Neural progenitor cell (in vitro differentiated cells): ENCODE data around the gene IRGC. TPM values are rescaled to one million over a fixed set of nuclear protein-coding genes. Genes with fewer than 3 reads are reported as not detected.

Experiments
- DNase-seq: peaks from one replicate; pipeline ENCODE4 v3.0.0-alpha.2; 2016; ENCODE audit warnings: low spot score
- H2AFZ ChIP-seq: fragments of 200-600 bp; sonication (generic); replicated peaks from 2 replicates; pipeline ENCODE4 v1.6.1; 2016; ENCODE audit warnings: antibody characterized with exemption
- H3F3A ChIP-seq: fragments of 200-600 bp; sonication (generic); 2 replicates; pipeline ENCODE4 v1.6.1; 2016; ENCODE audit warnings: antibody characterized with exemption, low read depth
- H3K27ac ChIP-seq: fragments of 200-600 bp; sonication (generic); 2 replicates; pipeline ENCODE4 v1.5.1; 2016; ENCODE audit warnings: mild to moderate bottlenecking
- H3K27me3 ChIP-seq: fragments of 200-600 bp; sonication (generic); 2 replicates; pipeline ENCODE4 v1.6.1; 2016; ENCODE audit warnings: mild to moderate bottlenecking, moderate library complexity
- H3K36me3 ChIP-seq: fragments of 200-600 bp; sonication (generic); 2 replicates; pipeline ENCODE4 v1.5.1; 2016
- H3K4me1 ChIP-seq: fragments of 200-600 bp; sonication (generic); 2 replicates; pipeline ENCODE4 v1.6.1; 2016; ENCODE audit warnings: mixed run types
- H3K4me2 ChIP-seq: fragments of 200-600 bp; sonication (generic); 2 replicates; pipeline ENCODE4 v1.6.1; 2016
- H3K4me3 ChIP-seq: fragments of 200-600 bp; sonication (generic); 2 replicates; pipeline ENCODE4 v1.5.1; 2016
- H3K79me2 ChIP-seq: fragments of 200-600 bp; sonication (generic); 2 replicates; pipeline ENCODE4 v1.6.1; 2016; ENCODE audit warnings: low read depth
- H3K9ac ChIP-seq: fragments of 200-600 bp; sonication (generic); 2 replicates; pipeline ENCODE4 v1.6.1; 2016
- H3K9me3 ChIP-seq: fragments of 200-600 bp; sonication (generic); 2 replicates; pipeline ENCODE4 v1.5.1; 2016; ENCODE audit warnings: low read depth
- H4K20me1 ChIP-seq: fragments of 200-600 bp; sonication (generic); 2 replicates; pipeline ENCODE4 v1.6.1; 2016; ENCODE audit warnings: low read depth
- H3K27ac Mint-ChIP-seq: 3 replicates; pipeline ENCODE4 v1.8.0; 2021; ENCODE audit warnings: mixed read lengths
- H3K27me3 Mint-ChIP-seq: 2 replicates; pipeline ENCODE4 v1.8.0; 2022; ENCODE audit warnings: low read depth, mild to moderate bottlenecking, inconsistent platforms, moderate library complexity, mixed read lengths; ENCODE audit not compliant: insufficient read depth
- H3K36me3 Mint-ChIP-seq: 3 replicates; pipeline ENCODE4 v1.8.0; 2021; ENCODE audit warnings: mixed read lengths
- H3K4me1 Mint-ChIP-seq: 3 replicates; pipeline ENCODE4 v1.8.0; 2021; ENCODE audit warnings: mixed read lengths
- H3K4me3 Mint-ChIP-seq: 3 replicates; pipeline ENCODE4 v1.8.0; 2021; ENCODE audit warnings: mild to moderate bottlenecking, moderate library complexity, mixed read lengths
- H3K9me3 Mint-ChIP-seq: 3 replicates; pipeline ENCODE4 v1.8.0; 2020; ENCODE audit warnings: mixed read lengths
- EZH2 ChIP-seq: fragments of 200-600 bp; sonication (generic); IDR thresholded peaks from 2 replicates; pipeline ENCODE4 v1.6.1; 2017; ENCODE audit warnings: antibody characterized with exemption, mild to moderate bottlenecking, moderate library complexity
- EZH2phosphoT487 ChIP-seq: fragments of 200-600 bp; sonication (generic); IDR thresholded peaks from 2 replicates; pipeline ENCODE4 v1.6.1; 2017; ENCODE audit warnings: antibody characterized with exemption
- total RNA-seq: library from RNA; depleted of rRNA; stranded (reverse); fragments of >200 nt; gene quantifications from 2 replicates; pipeline ENCODE4 v1.2.3, GENCODE V29; 2015; ENCODE audit warnings: low replicate concordance
- TF ChIP-seq, protein P1 (sequence below): fragments of 200-600 bp; sonication (generic); IDR thresholded peaks from 2 replicates; pipeline ENCODE4 v1.5.1; 2017; ENCODE audit warnings: antibody characterized with exemption, mild to moderate bottlenecking

Gene IRGC
- total RNA-seq, 1 donor from 2014 or later = not detected

DNA sequence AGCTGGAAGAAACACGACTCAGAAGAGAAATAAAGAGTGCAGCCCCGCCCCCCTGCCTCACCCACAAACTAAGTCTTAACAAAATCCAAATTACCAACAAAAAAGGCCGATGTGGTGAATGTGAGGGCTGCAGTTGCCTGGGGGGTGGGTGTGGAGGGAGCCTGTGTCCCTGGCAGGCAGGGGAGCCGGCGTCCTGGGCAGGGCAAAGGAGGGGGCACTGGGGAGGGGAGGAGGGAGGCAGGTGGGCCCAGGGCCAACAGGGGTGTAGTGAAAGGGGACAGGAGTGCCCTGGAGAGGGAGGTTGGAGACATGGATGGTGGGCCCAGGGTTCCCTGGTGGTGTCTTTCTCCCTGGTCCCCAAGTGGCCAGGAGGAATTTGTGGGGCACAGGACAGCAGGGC lies 4.0 kb downstream of the IRGC start:
- no peak for DNase-seq
- no peak overlapping the region for H2AFZ ChIP-seq
- Mint-ChIP-seq H3K9me3 (no peaks in the 10 kb centered on the region), H3K27ac (no peak overlapping the region), H3K27me3 (peaks cover 4% of the 10 kb centered on the region), H3K4me1 (peaks cover 5% of the 10 kb centered on the region), H3K36me3 (no peaks in the 10 kb centered on the region), H3K4me3 (no peak overlapping the region)
- H3K27ac ChIP-seq = no peak overlapping the region
- H3K9ac ChIP-seq = no peak overlapping the region
- no peaks in the 10 kb centered on the region for H3K9me3 ChIP-seq
- no peak overlapping the region for H3K4me2 ChIP-seq
- no peaks in the 10 kb centered on the region for H3K79me2 ChIP-seq
- H3K4me1 ChIP-seq = peaks cover 4% of the 10 kb centered on the region
- no peaks in the 10 kb centered on the region for H3F3A ChIP-seq
- H3K4me3 ChIP-seq = no peak overlapping the region
- H3K36me3 ChIP-seq = no peaks in the 10 kb centered on the region
- H3K27me3 ChIP-seq = no peaks in the 10 kb centered on the region
- H4K20me1 ChIP-seq = no peaks in the 10 kb centered on the region
- no peak for TF ChIP-seq EZH2phosphoT487
- no peak for TF ChIP-seq EZH2
- TF ChIP-seq, protein P1, sequence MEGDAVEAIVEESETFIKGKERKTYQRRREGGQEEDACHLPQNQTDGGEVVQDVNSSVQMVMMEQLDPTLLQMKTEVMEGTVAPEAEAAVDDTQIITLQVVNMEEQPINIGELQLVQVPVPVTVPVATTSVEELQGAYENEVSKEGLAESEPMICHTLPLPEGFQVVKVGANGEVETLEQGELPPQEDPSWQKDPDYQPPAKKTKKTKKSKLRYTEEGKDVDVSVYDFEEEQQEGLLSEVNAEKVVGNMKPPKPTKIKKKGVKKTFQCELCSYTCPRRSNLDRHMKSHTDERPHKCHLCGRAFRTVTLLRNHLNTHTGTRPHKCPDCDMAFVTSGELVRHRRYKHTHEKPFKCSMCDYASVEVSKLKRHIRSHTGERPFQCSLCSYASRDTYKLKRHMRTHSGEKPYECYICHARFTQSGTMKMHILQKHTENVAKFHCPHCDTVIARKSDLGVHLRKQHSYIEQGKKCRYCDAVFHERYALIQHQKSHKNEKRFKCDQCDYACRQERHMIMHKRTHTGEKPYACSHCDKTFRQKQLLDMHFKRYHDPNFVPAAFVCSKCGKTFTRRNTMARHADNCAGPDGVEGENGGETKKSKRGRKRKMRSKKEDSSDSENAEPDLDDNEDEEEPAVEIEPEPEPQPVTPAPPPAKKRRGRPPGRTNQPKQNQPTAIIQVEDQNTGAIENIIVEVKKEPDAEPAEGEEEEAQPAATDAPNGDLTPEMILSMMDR = no peak

DNA sequence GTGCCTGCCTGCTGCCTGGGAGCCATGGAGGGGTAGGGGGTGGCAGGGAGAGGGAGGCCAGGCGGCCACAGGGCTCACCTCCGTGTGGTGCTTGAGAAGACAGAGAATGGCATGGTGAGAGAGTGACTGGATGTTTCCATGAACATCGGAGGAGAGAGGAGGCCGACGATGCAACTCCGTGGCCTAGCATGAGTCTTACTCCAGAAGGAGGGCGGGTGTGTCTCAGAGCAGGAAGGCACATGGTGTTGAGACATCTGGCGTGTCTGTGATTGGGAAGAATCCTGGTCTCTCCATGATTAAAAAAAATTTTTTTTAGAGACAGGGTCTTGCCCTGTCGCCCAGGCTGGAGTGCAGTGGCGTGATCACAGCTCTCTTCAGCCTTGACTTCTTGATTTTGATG lies 5.1 kb downstream of the IRGC start:
- no peak overlapping the region for H3K4me3 ChIP-seq
- Mint-ChIP-seq H3K27me3 (peaks cover 4% of the 10 kb centered on the region), H3K4me1 (peaks cover under 1% of the 10 kb centered on the region), H3K4me3 (no peak overlapping the region), H3K36me3 (no peaks in the 10 kb centered on the region), H3K9me3 (no peaks in the 10 kb centered on the region), H3K27ac (no peak overlapping the region)
- TF ChIP-seq EZH2phosphoT487 (no peak), EZH2 (no peak)
- TF ChIP-seq, protein P1 = no peak
- H3K9me3 ChIP-seq = no peaks in the 10 kb centered on the region
- H3F3A ChIP-seq = no peaks in the 10 kb centered on the region
- no peaks in the 10 kb centered on the region for H3K27me3 ChIP-seq
- no peak overlapping the region for H3K4me2 ChIP-seq
- H4K20me1 ChIP-seq = no peaks in the 10 kb centered on the region
- H3K27ac ChIP-seq = no peak overlapping the region
- no peak overlapping the region for H2AFZ ChIP-seq
- no peak for DNase-seq
- H3K4me1 ChIP-seq = peaks cover 4% of the 10 kb centered on the region
- no peaks in the 10 kb centered on the region for H3K79me2 ChIP-seq
- no peaks in the 10 kb centered on the region for H3K36me3 ChIP-seq
- H3K9ac ChIP-seq = no peak overlapping the region

DNA sequence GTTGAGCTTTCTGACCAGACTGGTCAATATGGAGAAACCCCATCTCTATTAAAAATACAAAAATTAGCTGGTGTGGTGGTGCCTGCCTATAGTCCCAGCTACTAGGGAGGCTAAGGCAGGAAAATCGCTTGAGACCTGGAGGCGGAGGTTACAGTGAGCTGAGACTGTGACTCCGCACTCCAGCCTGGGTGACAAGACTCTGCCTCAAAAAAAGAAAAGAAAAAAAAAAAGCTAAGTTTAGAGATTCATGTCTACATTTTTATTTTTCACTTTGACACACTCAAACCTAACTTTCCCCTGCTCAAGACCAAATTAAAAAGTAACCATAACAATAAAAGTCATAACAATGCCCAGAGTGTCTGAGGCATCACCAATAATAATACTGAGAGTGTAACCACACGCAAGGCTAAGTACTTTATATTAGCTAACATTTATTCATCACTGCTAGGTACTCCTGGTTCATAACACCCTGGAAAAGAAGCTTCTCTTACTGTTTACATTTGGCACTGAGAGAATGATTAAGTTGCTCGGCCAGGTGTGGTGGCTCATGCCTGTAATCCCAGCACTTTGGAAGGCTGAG lies 5.7 kb downstream of the IRGC start:
- no peaks in the 10 kb centered on the region for H3K36me3 ChIP-seq
- Mint-ChIP-seq H3K4me1 (no peaks in the 10 kb centered on the region), H3K36me3 (no peaks in the 10 kb centered on the region), H3K9me3 (no peaks in the 10 kb centered on the region), H3K27me3 (peaks cover 4% of the 10 kb centered on the region), H3K4me3 (no peak overlapping the region), H3K27ac (peak overlapping the region; percentile 26)
- no peaks in the 10 kb centered on the region for H3K79me2 ChIP-seq
- no peaks in the 10 kb centered on the region for H3F3A ChIP-seq
- H3K4me2 ChIP-seq = no peak overlapping the region
- H3K9ac ChIP-seq = no peak overlapping the region
- TF ChIP-seq EZH2 = no peak
- TF ChIP-seq EZH2phosphoT487 = no peak
- TF ChIP-seq, protein P1 = no peak
- no peaks in the 10 kb centered on the region for H3K27me3 ChIP-seq
- H3K4me3 ChIP-seq = no peak overlapping the region
- H3K27ac ChIP-seq = no peak overlapping the region
- H4K20me1 ChIP-seq = no peaks in the 10 kb centered on the region
- peaks cover 4% of the 10 kb centered on the region for H3K4me1 ChIP-seq
- H3K9me3 ChIP-seq = no peaks in the 10 kb centered on the region
- no peak for DNase-seq
- H2AFZ ChIP-seq = no peak overlapping the region
